K562 (cell line): ENCODE results near the gene SLC35F4. TPM values are rescaled to one million over a fixed set of nuclear protein-coding genes. Genes with fewer than 3 reads are reported as not detected.

Experiments
- ATAC-seq: fragments of 200-7000 bp; cut with Tn5 transposase; 3 replicates; pipeline ENCODE4 v1.9.1; 2020; ENCODE audit warnings: moderate library complexity
- BruUV-seq: library from RNA; stranded (reverse); fragments of 400-500 nt; replicated peaks from 2 replicates; lab custom pipeline; 2021; lab: Mats Ljungman, UMichigan
- CTCF ChIA-PET: fragments of 300-600 bp; formaldehyde crosslinking; extraction: SDS; loops from one replicate; lab custom pipeline; 2021; ENCODE audit warnings: low intra/inter-chr PET ratio; lab: Yijun Ruan, JAX
- POLR2A ChIA-PET: fragments of 300-600, 350-650 bp; sonication (Branson Sonifier 250); formaldehyde crosslinking; extraction: SDS; loops from one replicate; lab custom pipeline; 2021; ENCODE audit warnings: antibody characterized with exemption, inconsistent platforms; lab: Yijun Ruan, JAX
- DNase-seq, 4 experiments: peaks; one replicate each; pipeline versions ENCODE4 v3.0.0 to v3.0.0-alpha.2; 2011 to 2018; ENCODE audit warnings: low spot score in 3 of 4, mixed read lengths in 3 of 4; ENCODE audit errors: extremely low read depth in 1 of 4
- FAIRE-seq: peaks from 2 replicates; lab custom pipeline; 2011; peaks lifted over from hg19 to GRCh38; lab: Jason Lieb, UNC
- H2AFZ ChIP-seq: 2 replicates; pipeline ENCODE4 v1.6.0; 2011; ENCODE audit warnings: low read depth, low read length, control low read depth, inconsistent platforms
- H3K27ac ChIP-seq: fragments of 200-600 bp; 3 replicates; pipeline ENCODE4 v1.8.0; 2011; ENCODE audit warnings: low read depth, mild to moderate bottlenecking, control low read depth, inconsistent platforms, low read length, moderate library complexity, mixed read lengths; ENCODE audit errors: extremely low read depth
- H3K27me3 ChIP-seq, 2 experiments: fragments of 300-600 bp in 1 of 2; 2 replicates in 1 of 2; 3 replicates in 1 of 2; pipeline versions ENCODE4 v1.6.0 to v1.8.0; 2011; ENCODE audit warnings: inconsistent platforms in 2 of 2, low read length in 2 of 2, mild to moderate bottlenecking in 1 of 2, mixed read lengths in 1 of 2, moderate library complexity in 1 of 2; ENCODE audit not compliant: control insufficient read depth in 2 of 2, insufficient read depth in 2 of 2
- H3K36me3 ChIP-seq: fragments of 300-600 bp; 3 replicates; pipeline ENCODE4 v1.8.0; 2011; ENCODE audit warnings: mild to moderate bottlenecking, low read length, inconsistent platforms; ENCODE audit not compliant: control insufficient read depth, insufficient read depth
- H3K4me1 ChIP-seq, 2 experiments: fragments of 200-600 bp in 1 of 2; replicated peaks in 1 of 2; 2 replicates in 1 of 2; 3 replicates in 1 of 2; pipeline versions ENCODE4 v1.5.1 to v1.8.0; 2011; ENCODE audit warnings: inconsistent platforms in 2 of 2, low read length in 2 of 2, mild to moderate bottlenecking in 1 of 2, mixed read lengths in 1 of 2, moderate library complexity in 1 of 2; ENCODE audit not compliant: control insufficient read depth in 2 of 2, insufficient read depth in 2 of 2
- H3K4me2 ChIP-seq: 2 replicates; pipeline ENCODE4 v1.6.1; 2011; ENCODE audit warnings: low read length, control low read depth, inconsistent platforms, mixed read lengths; ENCODE audit not compliant: insufficient read depth
- H3K4me3 ChIP-seq: fragments of 200-600 bp; sonication (generic), shearing (Covaris generic); 2 replicates; pipeline ENCODE4 v1.5.1; 2016; ENCODE audit warnings: control low read depth, inconsistent platforms
- H3K79me2 ChIP-seq: fragments of 200-600 bp; 3 replicates; pipeline ENCODE4 v1.8.0; 2011; ENCODE audit warnings: low read length, inconsistent platforms; ENCODE audit not compliant: control insufficient read depth, insufficient read depth
- H3K9ac ChIP-seq, 2 experiments: 2 replicates each; pipeline versions ENCODE4 v1.6.0 to v1.6.1; 2011; ENCODE audit warnings: low read depth in 2 of 2, low read length in 2 of 2, control low read depth in 1 of 2, inconsistent platforms in 1 of 2, mild to moderate bottlenecking in 1 of 2, mixed read lengths in 1 of 2; ENCODE audit not compliant: insufficient read depth in 1 of 2
- H3K9me1 ChIP-seq: one replicate; pipeline ENCODE4 v1.6.0; 2011; ENCODE audit warnings: inconsistent platforms, mild to moderate bottlenecking, low read length, moderate library complexity; ENCODE audit not compliant: control insufficient read depth, insufficient read depth
- H3K9me3 ChIP-seq: replicated peaks from 2 replicates; pipeline ENCODE4 v1.5.1; 2011; ENCODE audit warnings: low read depth, low read length, inconsistent platforms; ENCODE audit not compliant: control insufficient read depth, insufficient read depth
- H4K20me1 ChIP-seq: replicated peaks from 2 replicates; pipeline ENCODE4 v1.6.1; 2011; ENCODE audit warnings: low read length, inconsistent platforms, mixed read lengths; ENCODE audit not compliant: control insufficient read depth, insufficient read depth
- CBX3 ChIP-seq, 2 experiments: IDR thresholded peaks; 1 replicate in 1 of 2; 2 replicates in 1 of 2; pipeline ENCODE4 v1.6.1; 2012; ENCODE audit warnings: inconsistent platforms in 2 of 2, low read length in 2 of 2, borderline replicate concordance in 1 of 2, control low read depth in 1 of 2
- ZNF398 ChIP-seq: fragments of 250-450 bp; sonication (Bioruptor Pico); IDR thresholded peaks from 2 replicates; pipeline ENCODE4 v1.8.0; 2021; ENCODE audit warnings: moderate library complexity, mild to moderate bottlenecking, inconsistent platforms
- ZNF584 ChIP-seq: fragments of 200-800 bp; sonication (Bioruptor generic); IDR thresholded peaks from 2 replicates; pipeline ENCODE4 v1.6.1; 2016; ENCODE audit warnings: low read depth, mild to moderate bottlenecking, missing genetic modification characterization, missing compliant biosample characterization
- WGBS: fragments of 100-300 bp; shearing (Covaris generic); methylation state at CpG from one replicate; pipeline ENCODE4 v1.1.6; 2016; ENCODE audit warnings: low coverage, mixed read lengths; ENCODE audit not compliant: insufficient coverage; ENCODE audit errors: missing lambda C conversion rate; 5-methylcytosine and 5-hydroxymethylcytosine counted together
- in situ Hi-C: fragments of 300-500 bp; cut with MboI; formaldehyde crosslinking; loops from 4 replicates; pipeline ENCODE4 v1.15.0; 2018; ENCODE audit warnings: inconsistent platforms, mixed read lengths
- intact Hi-C: fragments of 100-400 bp; cut with micrococcal nuclease; formaldehyde crosslinking; loops from 2 replicates; pipeline ENCODE4 v1.14.2; 2022
- polyA plus RNA-seq, 8 experiments: library from polyadenylated mRNA; depleted of rRNA in 4 of 8; stranded (reverse) in 5 of 8; unstranded in 3 of 8; fragments of >200 nt; fragmentation: Nextera tagmentation in 2 of 8; fragmentation: Illumina TruSeq in 1 of 8; extraction: Ambion mirVana in 2 of 8; extraction: Trizol in 1 of 8; gene quantifications; 2 replicates each; pipeline versions ENCODE4 v1.2.1 to v1.2.3, GENCODE V29; 2011 to 2014; ENCODE audit warnings: inconsistent platforms in 1 of 8, missing spikeins in 1 of 8
- total RNA-seq, 7 experiments: library from RNA; depleted of rRNA in 6 of 7; stranded (reverse); fragments of >200 nt in 6 of 7; fragmentation: Illumina TruSeq in 2 of 7; extraction: Trizol in 2 of 7; gene quantifications; 2 replicates each; pipeline versions ENCODE4 v1.2.1 to v1.2.3, GENCODE V29; 2011 to 2021; ENCODE audit warnings: low replicate concordance in 1 of 7

The SLC35F4 gene
- total and polyA plus RNA-seq, 9 of the 15 experiments (the other 6 are each of a cell fraction or from before 2014, with no cell fraction given), result 0.01 TPM; not detected in 8

GRCh38 chr14:57748279-57748678 is 117.6 kb downstream of the SLC35F4 start (continued):
- no peak for TF ChIP-seq ZNF584 (CRISPR knock-in tag)
- no peak for TF ChIP-seq ZNF398 (CRISPR knock-in tag)

- no peak for TF ChIP-seq CBX3 (IDR thresholded peaks at IDR 0.05; ENCODE audit: borderline replicate concordance in 1 of 2, low read length in 2 of 2)
- H3K4me1 ChIP-seq, result no peaks in the 10 kb centered on the region
- FAIRE-seq (no peak), DNase-seq (no peak), ATAC-seq (no peak)
- no peak overlapping the region for H3K9ac ChIP-seq
- CTCF ChIA-PET, result no interaction called here
- H3K4me3 ChIP-seq, result no peak overlapping the region
- H3K36me3 ChIP-seq, result no peaks in the 10 kb centered on the region
- H4K20me1 ChIP-seq, result no peaks in the 10 kb centered on the region
- no peak overlapping the region for H2AFZ ChIP-seq
- POLR2A ChIA-PET, result no interaction called here
- H3K9me1 ChIP-seq, result no peaks in the 10 kb centered on the region
- no peak overlapping the region for H3K4me2 ChIP-seq
- intact Hi-C loops (no loop called here), in situ Hi-C loops (no loop called here)
- WGBS, result 0% methylated on average over 4 of the region's 4 CpGs
- no peak overlapping the region for H3K27ac ChIP-seq
- no peaks in the 10 kb centered on the region for H3K79me2 ChIP-seq
- H3K9me3 ChIP-seq, result no peaks in the 10 kb centered on the region
- no TSS peak for BruUV-seq
- H3K27me3 ChIP-seq, result no peaks in the 10 kb centered on the region
These were observed 118.9 kb downstream of the SLC35F4 start for GRCh38 chr14:57747036-57747435.
